CD4-positive, alpha-beta T cell treated with Interleukin-21 for 1 hour (primary cell): ENCODE measurements around the gene NTM.
"Not testable (repeated sequence)": the region's sequence is repeated elsewhere in the genome, so short reads cannot be mapped to it uniquely, and the experiment has no call there.

Source experiments
- DNase-seq: peaks from one replicate; pipeline ENCODE4 v3.0.0-alpha.2; 2020

Gene NTM

GRCh38 chr11:132068556-132068955 is 698.1 kb downstream of the NTM start:
- no peak for DNase-seq

- not testable (repeated sequence) for DNase-seq
These were observed 699.2 kb downstream of the NTM start for GRCh38 chr11:132069593-132069992.

- not testable (repeated sequence) for DNase-seq
These were observed 700.5 kb downstream of the NTM start for GRCh38 chr11:132070907-132071306.

- no peak for DNase-seq
These were observed 701.8 kb downstream of the NTM start for GRCh38 chr11:132072044-132072857.

- DNase-seq: no peak
These were observed 702.4 kb downstream of the NTM start for GRCh38 chr11:132072858-132073211.

GRCh38 chr11:132073787-132074186 is 703.4 kb downstream of the NTM start:
- no peak for DNase-seq

GRCh38 chr11:132075447-132075846 is 705.0 kb downstream of the NTM start:
- DNase-seq: no peak

GRCh38 chr11:132077416-132077815 is 707.0 kb downstream of the NTM start:
- no peak for DNase-seq

- DNase-seq: no peak
These were observed 708.1 kb downstream of the NTM start for GRCh38 chr11:132078264-132079076.

- no peak for DNase-seq
These were observed 709.7 kb downstream of the NTM start for GRCh38 chr11:132080127-132080526.

- no peak for DNase-seq
These were observed 712.2 kb downstream of the NTM start for GRCh38 chr11:132082566-132082965.

GRCh38 chr11:132084433-132084832 is 714.0 kb downstream of the NTM start:
- no peak for DNase-seq

GRCh38 chr11:132087148-132087547 is 716.7 kb downstream of the NTM start:
- no peak for DNase-seq

- DNase-seq: no peak
These were observed 718.1 kb downstream of the NTM start for GRCh38 chr11:132088551-132088950.

- peak; percentile 21 for DNase-seq
These were observed 723.3 kb downstream of the NTM start for GRCh38 chr11:132093536-132094259.

- DNase-seq: no peak
These were observed 724.2 kb downstream of the NTM start for GRCh38 chr11:132094598-132094997.

GRCh38 chr11:132095230-132096131 is 725.1 kb downstream of the NTM start:
- no peak for DNase-seq

GRCh38 chr11:132096132-132096825 is 725.9 kb downstream of the NTM start:
- no peak for DNase-seq

GRCh38 chr11:132099692-132100091 is 729.3 kb downstream of the NTM start:
- no peak for DNase-seq

GRCh38 chr11:132100583-132100982 is 730.2 kb downstream of the NTM start:
- no peak for DNase-seq

GRCh38 chr11:132101881-132102280 is 731.5 kb downstream of the NTM start:
- DNase-seq: no peak

GRCh38 chr11:132103021-132103420 is 732.6 kb downstream of the NTM start:
- no peak for DNase-seq
